ENCODE data around the gene SLC25A10.
"Not testable (repeated sequence)": the region's sequence is repeated elsewhere in the genome, so short reads cannot be mapped to it uniquely, and the experiment has no call there.

The SLC25A10 gene, protein sequence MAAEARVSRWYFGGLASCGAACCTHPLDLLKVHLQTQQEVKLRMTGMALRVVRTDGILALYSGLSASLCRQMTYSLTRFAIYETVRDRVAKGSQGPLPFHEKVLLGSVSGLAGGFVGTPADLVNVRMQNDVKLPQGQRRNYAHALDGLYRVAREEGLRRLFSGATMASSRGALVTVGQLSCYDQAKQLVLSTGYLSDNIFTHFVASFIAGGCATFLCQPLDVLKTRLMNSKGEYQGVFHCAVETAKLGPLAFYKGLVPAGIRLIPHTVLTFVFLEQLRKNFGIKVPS

DNA sequence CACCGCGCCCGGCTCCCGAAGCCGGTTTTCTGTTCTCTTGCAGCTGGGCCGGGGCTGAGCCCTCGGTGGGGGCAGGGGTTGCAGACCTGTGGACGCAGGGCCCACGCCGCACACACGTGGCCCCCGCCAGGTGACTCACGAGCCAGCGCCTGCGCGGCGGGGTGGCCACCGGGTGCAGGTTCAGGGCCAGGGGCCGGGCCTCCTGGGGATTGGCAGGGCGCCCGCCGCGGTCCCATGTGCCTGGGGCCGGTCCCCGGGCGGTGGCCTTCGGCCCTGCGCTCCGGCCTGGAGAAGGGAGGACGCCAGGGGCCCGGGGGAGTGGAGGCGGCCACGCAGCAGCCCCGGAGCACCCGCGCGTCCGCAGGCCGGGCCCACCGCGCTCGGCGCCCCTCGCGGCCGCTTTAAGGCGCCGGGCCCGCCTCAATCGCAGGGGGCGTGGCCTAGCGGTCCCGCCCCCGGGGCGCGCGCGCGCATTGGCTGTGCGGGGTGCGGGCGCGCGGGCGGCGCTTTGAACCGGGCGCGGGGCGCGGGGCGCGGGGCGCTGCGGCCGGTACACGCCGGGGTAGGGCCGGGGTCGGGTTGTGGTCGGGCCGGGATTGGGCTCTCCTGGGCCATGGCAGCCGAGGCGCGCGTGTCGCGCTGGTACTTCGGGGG, at the start of gene SLC25A10:
Gene SLC25A10 (plus strand): TSS at position 471 of the 654 bp plus-strand sequence. CDS start 143 bp downstream, at position 614.
- DNase-seq (ENCODE audit: low read depth in 2 of 2), result peak; percentile 36 to 64

DNA sequence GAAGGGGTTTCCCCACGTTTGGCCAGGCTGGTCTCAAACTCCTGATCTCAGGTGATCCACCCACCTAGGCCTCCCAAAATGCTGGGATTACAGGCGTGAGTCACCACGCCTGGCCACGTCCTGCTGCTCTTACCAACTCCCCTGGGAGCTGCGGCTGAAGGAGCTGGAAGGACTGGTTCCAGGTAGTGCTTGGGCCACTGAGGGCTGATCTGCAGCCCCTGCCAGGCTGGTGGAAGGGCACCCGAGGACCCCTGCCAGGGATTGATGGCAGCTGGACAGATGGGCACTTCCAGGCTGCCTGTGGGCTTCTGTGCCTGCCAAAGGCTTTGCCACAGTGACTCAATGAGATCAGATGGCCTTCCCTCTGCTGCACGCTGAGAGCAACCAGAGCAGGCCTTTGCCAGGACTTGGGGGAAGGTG, 48.0 kb upstream of the SLC25A10 start:
- DNase-seq (ENCODE audit: low read depth in 2 of 2), result no peak

DNA sequence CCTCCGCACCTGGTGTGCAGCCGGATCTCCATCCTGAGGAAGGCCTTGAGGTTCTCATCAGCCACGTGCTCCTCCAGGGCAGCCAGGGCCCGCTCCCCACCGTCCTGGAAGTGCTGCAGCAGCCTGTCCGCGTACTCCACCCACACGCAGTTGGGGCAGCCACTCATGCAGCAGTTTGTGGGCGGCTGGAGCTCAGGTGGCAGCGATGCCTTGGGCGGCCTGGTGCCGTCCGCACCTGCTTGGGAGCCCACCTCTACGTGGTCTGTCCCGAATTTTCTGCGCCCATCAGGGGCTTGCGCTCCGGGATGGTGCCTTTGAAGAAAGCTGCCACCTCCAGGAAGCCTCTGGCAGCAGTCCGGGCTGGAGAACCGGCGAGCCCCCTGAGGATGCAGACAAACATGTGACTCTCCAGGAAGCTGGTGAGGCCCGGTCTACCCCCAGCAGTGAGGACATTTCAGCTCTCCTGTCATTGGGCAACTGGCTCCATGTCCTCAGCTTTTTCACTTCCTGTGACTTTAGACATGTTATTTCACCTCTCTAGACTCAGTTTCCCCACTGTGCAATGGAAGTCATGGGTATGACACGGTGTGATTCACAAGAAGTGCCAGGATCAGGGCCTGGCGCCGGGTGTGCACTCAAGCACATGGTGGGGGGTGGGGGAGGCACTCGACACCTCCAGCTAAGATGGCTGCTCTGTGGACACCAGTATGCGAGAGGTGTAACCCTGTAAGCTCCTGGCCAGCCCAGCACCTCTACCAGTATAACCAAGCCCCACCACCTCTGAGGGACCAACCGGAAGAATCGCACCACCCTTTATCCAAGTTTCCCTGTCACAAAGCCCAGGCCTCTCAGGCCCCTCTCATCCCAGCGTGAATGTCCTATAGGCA, 46.6 kb upstream of the SLC25A10 start:
- DNase-seq (ENCODE audit: low read depth in 2 of 2), result peak in 1 of 2 donors; percentile 46

DNA sequence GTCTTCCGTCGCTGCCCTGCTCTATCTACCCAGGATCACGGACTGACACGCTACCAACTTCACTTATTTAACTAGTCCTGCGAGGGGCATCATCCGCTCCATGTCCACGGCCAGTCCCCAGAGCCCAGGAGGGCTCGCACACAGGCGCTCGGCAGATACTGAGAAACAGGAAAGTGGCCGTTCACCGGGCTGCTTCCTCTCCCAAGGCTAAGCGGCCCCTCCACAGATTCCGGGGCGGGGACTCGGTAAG, 46.1 kb upstream of the SLC25A10 start:
- no peak for DNase-seq (ENCODE audit: low read depth in 2 of 2)

DNA sequence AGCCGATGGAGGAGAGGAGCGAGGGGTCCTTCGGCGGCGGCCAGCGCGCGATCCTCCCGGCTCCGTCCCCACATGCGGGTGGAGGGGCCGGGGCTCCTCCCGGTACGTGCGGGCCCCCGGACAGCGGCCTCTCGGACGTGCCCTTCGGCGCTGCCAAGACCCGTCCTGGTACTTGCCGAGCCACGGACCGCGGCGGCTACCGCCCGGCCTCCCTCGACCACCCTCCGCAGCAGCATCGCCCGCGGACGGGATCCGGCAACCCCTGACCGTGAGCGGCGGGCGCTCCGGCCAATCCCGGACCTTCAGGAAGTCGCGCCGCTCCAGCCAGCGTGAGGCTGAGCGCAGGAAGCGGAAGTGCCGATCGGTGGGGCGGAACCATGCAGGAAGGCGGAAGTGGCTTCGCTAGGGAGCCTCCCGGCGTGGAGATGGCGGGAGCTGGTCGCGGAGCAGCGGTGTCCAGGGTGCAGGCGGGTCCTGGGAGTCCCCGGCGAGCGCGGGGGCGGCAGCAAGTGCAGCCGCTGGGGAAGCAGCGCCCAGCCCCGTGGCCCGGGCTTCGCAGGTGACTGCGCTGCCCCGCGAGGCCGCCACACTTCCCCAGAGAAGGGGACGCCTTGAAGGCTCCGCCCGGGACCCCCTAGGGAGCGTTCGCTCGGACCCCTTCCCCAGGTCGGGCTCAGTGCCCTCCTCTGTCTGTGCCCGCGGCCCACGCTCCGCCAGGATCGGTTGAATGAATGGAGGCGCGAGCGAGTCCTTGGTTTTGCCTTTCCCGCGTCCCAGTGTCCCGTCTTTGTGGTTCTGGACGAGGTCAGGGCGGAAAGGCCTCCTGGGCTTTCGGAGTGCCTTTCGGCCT, 45.5 kb upstream of the SLC25A10 start, which contains the start of the genes CCDC137 and OXLD1:
Gene CCDC137 (plus strand): TSS at position 396 of the 850 bp plus-strand sequence. CDS start 30 bp downstream, at position 426.
Gene OXLD1 (minus strand): TSS at position 264 of the 850 bp plus-strand sequence. CDS start 28 bp downstream, at position 236.
- DNase-seq (ENCODE audit: low read depth in 2 of 2), result peak; percentile 72 to 80

DNA sequence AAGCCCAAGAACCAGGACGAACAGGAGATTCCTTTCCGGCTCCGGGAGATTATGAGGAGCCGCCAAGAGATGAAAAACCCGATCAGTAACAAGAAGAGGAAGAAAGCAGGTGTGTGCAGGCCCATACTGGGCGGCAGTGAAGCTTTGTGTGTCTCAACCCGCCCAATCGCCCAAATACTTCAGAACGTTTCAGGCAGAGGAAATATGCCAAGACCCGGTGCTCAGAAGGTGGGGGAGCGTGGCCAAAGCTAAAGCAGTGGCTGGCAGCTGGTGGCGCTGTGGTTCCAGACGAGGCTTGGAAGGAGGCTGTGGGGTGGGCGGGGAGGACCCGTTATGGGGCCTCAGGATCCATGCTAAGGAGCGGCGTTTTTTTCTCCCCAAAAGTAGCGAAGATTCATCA, 44.3 kb upstream of the SLC25A10 start:
- no peak for DNase-seq (ENCODE audit: low read depth in 2 of 2)

DNA sequence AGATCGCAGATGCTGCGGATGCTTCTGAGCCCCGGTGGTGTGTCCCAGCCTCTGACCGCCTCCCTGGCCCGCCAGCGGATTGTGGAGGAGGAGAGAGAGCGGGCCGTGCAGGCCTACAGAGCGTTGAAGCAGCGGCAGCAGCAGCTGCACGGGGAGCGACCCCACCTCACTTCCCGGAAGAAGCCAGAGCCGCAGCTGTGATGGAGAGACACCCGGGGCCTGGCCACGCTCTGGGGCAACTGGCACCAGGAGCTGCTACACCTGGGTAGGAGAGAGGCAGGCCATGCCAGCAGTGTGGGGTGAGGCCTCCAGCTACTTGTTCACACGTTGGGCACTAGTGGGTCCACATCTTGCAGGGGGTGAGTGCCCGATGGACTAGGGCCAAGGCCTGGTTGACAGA, 39.6 kb upstream of the SLC25A10 start:
- DNase-seq (ENCODE audit: low read depth in 2 of 2), result no peak

DNA sequence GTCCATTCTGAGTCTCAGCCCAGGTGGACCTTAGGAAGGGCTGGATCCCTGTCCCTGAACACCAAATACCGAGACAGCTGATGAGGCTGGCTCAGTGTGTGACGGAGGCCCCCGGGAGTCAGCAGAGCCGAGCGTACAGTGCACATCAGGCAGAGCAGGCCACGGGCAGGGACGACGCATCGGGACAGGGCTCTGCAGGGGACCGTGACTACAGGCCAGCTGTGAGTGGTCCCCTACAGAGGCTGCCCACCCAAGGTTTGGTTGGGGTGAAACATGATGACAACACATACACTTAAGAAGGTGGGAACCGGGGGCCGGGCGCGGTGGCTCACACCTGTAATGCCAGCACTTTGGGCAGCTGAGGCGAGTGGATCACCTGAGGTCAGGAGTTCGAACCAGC, 39.1 kb upstream of the SLC25A10 start:
- DNase-seq (ENCODE audit: low read depth in 2 of 2), result no peak

DNA sequence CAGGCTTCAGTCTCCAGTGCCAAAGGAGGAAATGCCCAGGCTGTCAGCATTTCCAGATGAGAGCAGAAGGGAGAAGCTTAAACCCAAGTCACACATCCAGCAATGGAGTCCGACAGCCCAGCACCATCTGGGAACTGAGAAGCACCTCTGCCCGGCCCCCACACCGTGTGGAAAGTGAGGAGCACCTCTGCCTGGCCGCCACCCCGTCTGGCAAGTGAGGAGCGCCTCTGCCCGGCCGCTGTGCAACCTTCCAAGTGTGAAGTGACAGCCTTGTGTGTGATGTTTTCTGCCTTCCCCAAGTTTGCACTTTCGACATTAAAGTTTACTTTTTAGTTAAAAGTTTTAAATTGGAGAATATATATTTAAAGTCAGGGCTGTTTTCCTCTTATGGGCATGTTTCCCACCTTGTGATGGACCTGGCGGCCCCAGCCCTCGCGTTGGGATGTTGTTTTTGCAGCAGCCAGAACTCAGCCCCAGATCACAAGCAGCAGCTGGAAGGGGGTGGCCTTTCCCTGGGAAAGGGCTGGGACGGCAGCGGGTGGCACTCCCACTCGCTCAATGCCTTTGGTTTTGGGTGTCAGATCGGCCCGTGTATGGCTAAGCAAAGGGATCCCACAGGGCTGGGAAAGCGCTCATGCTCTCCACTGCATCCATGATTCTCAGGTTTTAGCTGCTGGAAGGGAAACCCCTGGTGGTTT, 38.4 kb upstream of the SLC25A10 start:
- no peak for DNase-seq (ENCODE audit: low read depth in 2 of 2)

DNA sequence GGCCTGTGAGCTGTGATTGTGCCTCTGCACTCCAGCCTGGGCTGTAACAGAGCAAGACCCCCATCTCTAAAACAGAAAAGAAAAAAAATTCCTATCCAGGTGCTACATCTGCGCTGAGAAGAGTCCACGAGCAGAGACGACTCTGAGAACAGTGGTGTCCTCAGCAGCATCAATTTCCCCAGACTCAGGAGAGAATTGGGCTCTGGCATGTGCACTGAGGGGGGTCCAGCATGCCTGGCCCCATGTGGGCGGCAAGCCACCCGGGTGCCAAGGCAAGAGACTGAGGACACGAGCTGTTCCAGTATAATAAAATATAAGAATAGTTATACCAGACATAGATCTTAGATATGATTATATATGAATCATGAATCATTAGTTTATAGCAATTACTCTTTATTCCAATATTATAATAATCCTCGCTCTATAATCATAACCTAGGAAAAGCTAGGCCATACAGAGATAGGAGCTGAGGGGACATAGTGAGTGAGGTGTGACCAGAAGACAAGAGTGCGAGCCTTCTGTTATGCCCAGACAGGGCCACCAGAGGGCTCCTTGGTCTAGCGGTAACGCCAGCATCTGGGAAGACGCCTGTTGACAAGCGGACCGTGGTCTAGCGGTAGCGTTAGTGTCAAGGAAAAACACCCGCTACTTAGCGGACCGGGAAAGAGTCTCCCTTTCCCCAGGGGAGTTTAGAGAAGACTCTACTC, 36.4 kb upstream of the SLC25A10 start:
- not testable (repeated sequence) for DNase-seq (ENCODE audit: low read depth in 2 of 2)

DNA sequence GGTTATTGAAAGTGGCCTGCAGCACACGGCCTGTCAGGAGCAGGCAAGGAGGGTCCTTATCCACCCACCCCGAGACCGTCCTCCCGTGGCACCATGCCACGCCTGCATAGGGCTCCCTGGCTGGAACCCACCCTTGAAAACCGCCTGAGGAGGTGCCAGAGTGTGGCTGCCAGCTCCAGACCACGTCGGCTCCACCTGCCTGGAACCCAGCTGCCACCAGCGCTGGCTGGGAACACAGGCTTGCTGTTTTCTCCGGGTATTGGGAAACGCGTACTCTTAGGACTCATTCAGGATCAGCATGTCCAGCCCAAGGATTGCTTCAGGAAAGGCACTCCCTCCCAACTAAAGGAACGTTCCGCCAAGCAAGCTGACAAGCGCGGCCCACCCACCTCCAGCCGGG, 35.2 kb upstream of the SLC25A10 start:
- DNase-seq (ENCODE audit: low read depth in 2 of 2), result no peak

DNA sequence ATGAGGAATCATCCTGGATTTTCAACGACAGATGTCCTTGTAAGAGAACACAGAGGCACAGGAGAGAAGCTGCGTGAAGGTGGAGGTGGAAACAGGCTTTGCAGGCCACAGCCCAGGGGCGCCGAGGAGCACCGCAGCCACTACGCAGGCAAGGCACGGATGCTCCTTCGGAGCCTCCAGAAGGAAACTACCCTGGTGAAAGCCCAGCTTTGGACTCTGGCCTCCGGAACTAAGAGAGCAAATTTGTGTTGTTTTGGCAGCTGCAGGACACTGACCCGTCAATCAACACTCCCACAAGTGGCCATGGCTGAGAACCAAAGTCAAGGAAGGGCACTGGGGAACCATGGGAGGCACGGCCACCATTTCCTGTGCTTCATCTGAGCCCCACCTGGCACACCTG, 31.9 kb upstream of the SLC25A10 start:
- no peak for DNase-seq (ENCODE audit: low read depth in 2 of 2)

DNA sequence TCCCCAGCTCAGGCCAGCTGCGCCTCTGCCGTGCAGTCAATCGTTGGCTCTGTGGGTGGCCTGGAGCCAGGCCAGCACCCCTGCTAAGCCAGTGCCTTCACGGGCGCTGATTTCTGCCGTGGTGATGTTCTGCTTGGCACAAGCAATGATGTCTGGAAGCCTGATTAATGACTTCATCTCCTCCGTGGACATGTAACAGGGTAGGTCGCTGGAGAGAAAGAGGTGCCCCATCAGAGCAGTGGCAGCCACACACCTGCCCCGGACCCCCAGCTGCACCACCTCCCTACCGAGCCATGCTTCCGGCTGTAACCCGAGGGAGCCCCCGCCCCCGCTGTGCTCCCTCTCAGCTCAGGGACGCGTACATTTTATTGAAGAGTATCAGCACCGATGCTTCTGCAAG, 30.4 kb upstream of the SLC25A10 start:
- DNase-seq (ENCODE audit: low read depth in 2 of 2), result no peak

DNA sequence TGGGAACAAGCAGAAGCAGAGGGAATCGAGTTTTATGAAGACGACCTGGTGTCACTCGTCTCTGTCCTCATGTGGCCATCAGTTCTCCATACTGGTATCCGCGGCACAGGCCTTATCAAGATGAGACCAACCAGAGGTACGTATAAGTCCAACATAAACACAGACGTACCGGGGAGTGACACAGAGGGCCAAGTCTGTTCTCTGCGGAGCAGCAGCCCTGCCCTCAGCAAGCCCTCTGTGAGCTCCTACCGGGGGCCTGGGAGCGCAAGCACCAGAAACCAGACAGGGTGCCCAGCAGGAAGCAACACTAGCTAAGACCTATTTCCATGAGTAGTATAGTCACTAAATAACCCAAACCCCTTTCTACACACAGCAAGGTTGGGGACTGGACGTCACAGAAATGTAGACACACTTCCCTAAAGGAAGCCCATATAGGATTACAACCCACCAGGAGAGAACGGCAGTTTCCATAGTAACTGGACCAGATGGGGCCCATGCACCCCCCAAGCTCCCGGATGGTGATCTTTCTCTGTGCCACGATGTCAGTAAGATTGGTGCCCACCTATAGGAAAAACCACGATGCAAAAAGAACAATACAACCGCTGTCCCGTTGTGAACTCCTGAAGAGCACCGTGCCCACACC, 29.4 kb upstream of the SLC25A10 start:
- no peak for DNase-seq (ENCODE audit: low read depth in 2 of 2)

DNA sequence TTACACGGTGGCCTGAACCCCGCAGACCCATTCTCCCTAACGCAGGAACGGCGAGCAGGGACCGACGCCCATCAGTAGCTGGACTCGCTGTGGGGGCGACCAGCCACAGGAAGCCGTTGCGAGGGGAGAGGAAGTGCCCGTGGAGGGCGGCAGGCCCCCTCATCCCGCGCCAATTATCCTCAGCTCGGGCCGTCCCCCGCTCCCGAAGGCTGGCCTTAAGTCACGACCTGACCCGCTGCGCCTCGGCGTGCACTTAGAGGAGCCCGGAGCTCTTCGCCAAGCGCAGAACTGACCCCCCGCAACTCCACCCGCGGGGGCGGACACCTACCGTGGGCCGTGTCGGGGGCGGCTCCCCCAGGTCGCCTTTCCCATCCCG, 28.9 kb upstream of the SLC25A10 start:
- no peak for DNase-seq (ENCODE audit: low read depth in 2 of 2)

DNA sequence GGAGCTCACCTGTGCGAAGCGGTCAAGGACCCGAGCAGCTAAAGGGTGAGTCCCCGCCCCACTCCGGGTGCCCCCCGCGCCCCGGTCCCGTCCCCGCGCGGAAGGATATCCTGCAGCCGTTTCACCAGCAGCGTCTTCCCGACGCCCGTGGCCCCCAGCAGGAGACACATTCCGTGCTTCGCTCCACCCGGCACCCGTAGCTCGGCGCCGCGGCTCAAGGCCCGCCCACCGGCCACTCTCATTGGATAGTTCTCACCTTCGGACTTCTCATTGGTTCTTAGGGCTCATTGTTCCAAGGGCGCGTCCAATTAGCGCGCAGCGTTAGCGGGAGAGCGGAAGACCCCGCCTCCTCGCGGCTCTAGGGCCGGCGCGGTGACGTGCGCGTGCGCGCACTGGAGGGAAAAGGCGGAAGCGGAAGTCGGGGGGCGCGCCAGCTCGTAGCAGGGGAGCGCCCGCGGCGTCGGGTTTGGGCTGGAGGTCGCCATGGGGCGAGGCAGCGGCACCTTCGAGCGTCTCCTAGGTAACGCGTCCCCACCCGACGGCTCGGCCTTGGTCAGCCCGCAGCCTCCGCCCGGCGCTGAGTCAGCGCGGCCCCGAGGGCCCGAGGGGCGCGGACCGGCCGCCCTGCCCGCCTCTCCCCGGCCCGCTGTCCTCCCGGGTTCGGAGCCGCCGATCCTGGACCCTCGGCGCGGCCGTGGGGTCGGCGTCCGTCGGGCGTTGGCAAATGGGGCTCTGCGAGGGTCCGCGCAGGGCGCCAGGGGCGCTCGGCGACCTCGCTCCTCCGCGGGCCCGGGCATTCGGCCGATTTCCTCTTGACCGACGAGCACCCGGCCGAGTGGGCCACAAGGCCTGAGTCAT, 28.3 kb upstream of the SLC25A10 start, which contains the start of the genes ARL16 and HGS:
Gene ARL16 (minus strand): TSS at position 214 of the 858 bp plus-strand sequence. CDS start 44 bp downstream, at position 170.
Gene HGS (plus strand): TSS at position 428 of the 858 bp plus-strand sequence. CDS start 56 bp downstream, at position 484.
- DNase-seq (ENCODE audit: low read depth in 2 of 2), result peak; percentile 88 to 89

DNA sequence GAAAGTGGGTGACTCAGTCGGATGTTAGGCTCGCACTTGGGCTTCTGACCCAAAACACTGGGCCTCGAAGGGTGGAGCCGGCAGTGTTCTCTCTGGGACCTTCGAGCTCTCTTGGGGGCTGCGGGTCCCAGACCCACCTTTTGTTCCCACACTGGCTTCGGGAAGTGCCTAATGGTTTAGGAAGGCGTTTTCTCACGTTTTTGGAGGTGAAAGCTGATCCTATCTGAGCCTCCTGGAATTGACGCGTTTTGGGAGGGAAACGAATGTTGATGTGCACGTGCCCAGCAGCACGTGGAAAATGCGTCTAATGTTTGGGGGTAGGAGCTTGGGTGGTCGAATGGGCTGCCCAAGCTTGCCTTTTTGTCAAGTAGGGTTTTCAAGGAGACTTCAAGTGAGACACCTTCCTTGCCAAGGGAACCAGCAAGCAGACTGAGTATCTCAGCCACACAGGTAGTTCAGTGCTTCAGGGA, 27.6 kb upstream of the SLC25A10 start:
- no peak for DNase-seq (ENCODE audit: low read depth in 2 of 2)

DNA sequence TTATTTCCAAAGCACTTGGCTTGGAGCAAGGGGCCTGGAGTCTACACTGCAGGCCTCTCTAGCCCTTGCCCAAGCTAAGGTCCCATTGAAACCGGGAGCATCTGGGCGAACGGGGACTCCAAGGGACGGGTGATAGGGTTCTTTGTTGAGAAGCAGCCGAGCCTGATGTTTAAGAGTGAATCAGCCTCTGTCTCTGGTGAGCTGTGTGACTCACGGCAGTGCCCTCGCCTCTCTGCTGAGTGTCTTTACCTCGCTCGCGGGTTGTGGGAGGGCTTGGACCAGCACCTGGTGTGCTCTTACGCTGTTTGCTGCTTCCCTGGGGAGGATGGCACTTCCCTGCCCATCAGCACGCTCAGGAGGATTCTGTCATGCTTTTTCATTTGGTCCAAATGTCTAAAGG, 27.0 kb upstream of the SLC25A10 start:
- DNase-seq (ENCODE audit: low read depth in 2 of 2), result no peak

Data from stimulated activated CD4-positive, alpha-beta T cell treated with anti-CD3 and anti-CD28 coated beads, Interleukin-1b, Interleukin-23, amount 100 ng/mL, for 1 hour (primary cell).